CD4-positive, alpha-beta T cell treated with Interleukin-10 for 1 hour (primary cell): ENCODE results near the gene MGST1.

Experiments used
- DNase-seq: peaks from one replicate; pipeline ENCODE4 v3.0.0-alpha.2; 2020

Gene MGST1, protein sequence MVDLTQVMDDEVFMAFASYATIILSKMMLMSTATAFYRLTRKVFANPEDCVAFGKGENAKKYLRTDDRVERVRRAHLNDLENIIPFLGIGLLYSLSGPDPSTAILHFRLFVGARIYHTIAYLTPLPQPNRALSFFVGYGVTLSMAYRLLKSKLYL

GRCh38 chr12:16347391-16348298 is at the start of gene MGST1:
Gene MGST1, plus strand, starts transcription at chr12:16347645. Its CDS starts 6,608 bp downstream, at chr12:16354253.
- no peak for DNase-seq

- DNase-seq: no peak
These were observed 48.0 kb upstream of the MGST1 start for GRCh38 chr12:16299403-16299802.

- DNase-seq: no peak
These were observed 47.3 kb upstream of the MGST1 start for GRCh38 chr12:16300122-16300521.

GRCh38 chr12:16300736-16301135 is 46.7 kb upstream of the MGST1 start:
- DNase-seq: no peak

GRCh38 chr12:16303939-16304338 is 43.5 kb upstream of the MGST1 start:
- no peak for DNase-seq

DNA sequence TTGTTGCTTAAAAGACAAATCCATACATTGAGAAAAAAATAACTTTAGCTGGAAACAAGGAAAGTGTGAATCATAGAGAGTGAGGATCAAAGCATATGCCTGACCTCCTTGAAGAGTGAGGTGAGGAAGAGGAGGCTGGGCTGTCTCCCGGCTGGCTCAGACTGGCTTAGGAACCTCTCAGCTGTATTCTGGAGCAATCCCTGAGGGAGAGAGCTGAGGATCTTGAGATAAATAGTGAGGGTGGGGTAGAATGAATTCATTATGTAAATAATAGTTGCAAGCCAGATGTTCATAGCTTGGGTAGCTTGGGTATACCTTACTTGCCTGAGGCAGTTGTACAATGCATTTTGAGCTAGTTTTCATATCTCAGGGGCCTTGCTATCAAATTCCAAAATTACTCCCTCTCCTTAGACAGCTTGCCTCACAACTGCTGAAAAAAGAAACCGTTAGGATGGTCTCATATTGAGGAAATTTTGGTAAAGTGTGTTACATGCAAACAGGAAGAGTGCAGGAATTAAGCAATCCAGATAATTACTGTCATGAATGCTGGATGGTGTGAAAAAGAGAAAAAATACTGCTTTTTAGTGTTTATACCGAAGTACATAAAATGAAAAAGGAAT is 39.5 kb upstream of the MGST1 start:
- DNase-seq: no peak

GRCh38 chr12:16310934-16311333 is 36.5 kb upstream of the MGST1 start:
- no peak for DNase-seq

- no peak for DNase-seq
These were observed 24.4 kb upstream of the MGST1 start for GRCh38 chr12:16323010-16323409.

DNA sequence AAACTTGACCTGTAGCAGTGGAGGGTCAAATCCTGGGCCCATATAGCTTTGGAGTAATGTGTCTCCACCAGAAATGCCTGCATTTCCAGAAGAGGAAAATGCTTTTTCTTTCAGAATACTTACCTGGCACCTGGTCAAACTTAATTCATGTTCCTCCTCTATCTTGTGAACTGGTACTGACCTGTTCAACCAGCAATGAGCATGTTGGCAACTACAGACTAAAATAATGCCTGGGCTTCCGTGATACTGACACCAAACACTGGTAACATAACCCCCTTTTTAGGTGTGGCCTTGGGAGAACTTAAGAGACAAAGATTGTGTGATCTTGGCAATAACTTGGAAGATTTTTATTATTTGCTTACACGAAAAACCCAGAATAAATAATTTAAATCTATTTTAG is 23.8 kb upstream of the MGST1 start:
- no peak for DNase-seq

DNA sequence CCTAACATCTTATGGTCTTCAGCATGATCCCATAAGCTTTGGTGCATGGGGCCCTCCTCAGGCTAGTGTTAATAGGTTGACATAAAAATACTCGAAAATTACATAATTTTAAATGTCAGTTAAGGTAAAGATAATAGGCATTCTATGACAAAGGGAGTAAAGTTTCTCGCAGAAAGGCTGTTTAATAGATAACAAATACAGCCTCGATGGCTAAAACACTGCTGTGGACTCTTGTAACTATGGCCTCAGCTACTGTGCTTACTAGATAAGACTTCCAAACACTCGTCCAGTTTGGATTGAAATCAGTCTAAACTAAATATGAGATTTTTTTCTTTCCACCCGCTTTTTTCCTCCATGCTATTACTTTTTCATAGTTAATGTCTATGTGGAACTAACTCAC is 23.2 kb upstream of the MGST1 start:
- DNase-seq: no peak

GRCh38 chr12:16324772-16325171 is 22.7 kb upstream of the MGST1 start:
- DNase-seq: no peak

DNA sequence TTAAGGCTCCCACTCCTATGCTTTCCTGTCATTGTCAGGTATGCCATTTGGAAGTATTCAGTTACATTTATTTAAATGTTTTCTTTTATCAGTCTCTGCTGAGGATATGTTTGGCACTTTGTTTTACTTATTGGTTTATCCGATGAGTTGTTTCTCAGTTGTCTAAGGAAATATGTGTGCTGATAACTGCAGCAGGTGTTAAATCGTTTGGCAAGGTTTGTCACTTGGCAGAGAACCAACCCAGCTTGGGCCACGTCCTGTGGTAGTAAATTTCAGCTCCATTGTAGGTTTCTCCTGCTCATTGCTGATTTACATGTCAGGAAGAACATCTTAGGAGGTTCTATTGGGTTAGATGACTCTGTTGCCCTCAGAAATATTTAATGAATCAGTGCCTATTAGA is 22.0 kb upstream of the MGST1 start:
- DNase-seq: no peak

DNA sequence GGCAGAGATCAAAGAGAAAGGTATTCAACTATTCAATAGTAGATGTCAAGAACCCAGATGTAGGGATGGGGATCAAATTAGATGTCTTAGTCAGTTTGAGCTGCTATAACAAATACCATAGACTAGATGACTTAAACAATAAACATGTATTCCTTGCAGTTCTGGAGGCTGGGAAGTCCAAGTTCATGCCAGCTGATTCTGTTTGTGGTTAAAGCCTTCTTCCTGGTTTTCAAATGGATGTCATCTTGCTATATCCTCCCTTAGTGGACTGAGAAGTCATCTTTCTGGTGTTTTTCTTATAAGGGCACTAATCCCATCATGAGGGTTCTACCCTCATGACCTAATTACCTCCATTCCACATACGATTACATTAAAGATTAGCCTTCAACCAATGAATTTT is 19.5 kb upstream of the MGST1 start:
- no peak for DNase-seq

DNA sequence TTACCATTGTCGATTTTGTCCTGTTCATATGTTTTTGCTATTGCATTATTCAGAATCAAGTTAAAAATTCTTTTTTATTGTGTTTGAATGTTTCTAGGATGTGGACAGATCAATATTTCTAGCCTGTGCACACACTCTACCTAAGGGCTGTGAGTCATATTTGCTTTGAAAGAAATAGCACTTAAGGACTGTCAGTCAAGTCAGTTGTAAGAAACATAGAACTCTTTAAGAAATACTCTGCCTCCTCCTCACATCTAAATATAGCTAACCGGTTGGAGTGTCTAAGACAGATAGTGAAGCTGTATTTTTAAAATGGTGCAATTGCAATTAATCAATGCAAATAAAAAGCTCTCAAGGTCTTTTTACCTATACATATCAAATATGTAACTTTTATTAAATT is 17.9 kb upstream of the MGST1 start:
- DNase-seq: no peak

DNA sequence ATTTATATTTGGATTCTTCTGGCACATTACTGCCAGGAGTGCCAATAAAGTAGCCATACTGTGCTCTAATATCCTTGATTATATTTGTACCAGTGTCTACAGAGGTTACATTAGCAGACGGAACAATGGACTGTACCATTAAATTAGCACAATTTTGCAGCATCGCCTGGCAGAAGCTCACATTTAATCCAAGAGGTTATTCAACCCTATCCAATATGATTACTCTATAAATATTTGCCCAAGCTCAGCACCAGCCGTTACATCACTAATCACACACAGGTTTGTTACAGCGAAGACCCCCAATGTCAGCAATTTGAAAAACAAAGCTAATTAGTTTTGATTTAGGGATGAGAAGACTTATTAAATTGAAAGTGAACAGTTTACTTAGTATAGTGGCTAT is 16.9 kb upstream of the MGST1 start:
- DNase-seq: no peak

GRCh38 chr12:16331998-16332397 is 15.4 kb upstream of the MGST1 start:
- DNase-seq: no peak

DNA sequence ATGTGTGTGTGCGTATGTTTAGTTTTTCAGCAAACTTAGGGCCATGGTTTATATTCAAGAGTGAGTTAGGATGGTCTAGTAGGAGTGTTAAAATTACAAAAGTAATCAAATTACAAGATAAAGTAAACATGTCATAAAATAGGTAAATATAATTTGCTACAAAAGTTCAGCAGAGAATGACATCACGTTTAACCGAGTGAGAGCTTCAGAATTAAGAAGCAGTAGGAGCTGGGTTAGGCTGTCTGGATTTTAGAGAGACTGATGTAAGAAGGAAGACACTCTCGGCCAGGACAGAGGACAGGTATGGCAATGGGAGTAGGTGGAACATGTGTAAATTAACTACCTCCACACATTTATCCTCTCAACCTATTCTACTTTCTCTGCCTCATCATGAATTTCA is 11.6 kb upstream of the MGST1 start:
- no peak for DNase-seq

GRCh38 chr12:16344269-16344668 is 3.2 kb upstream of the MGST1 start:
- no peak for DNase-seq

DNA sequence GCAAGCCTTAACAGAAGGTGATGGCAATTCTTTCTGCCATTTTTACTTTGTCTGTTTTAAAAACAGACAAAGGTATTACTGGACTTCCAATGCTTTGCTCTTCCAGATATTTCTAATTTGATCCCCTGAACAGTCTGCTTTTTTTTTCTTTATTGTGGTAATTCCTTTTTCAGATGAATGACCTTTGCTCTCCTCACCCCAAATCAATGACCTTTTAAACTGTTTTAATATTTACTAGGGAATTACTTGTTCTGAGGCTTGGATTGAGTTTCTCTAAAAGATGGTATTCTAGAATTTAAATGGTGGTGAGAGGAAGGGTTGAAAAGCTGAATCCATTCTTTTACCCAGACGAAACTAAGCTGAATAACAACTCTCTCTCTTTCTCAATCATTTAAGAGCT is 2.3 kb upstream of the MGST1 start:
- no peak for DNase-seq

DNA sequence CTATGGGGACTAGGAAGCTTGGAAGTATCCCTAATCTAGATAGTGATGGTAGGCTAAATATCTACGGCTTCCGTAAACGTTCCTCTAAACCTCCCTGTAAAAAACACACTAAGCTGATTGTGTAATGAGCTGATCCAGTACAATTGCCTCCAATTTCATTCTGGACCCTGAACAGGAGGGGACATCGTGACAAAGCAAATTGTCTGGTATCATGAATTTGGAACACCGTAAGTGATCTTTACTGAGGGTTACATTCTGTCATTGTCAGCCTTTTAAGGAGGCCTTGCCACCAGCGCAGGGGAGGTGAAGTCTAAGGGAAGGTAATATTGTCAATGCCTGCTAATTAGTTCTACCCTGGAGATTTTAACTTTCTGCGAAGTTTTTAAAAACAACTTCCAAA is 487 bp upstream of the MGST1 start:
- DNase-seq: no peak

GRCh38 chr12:16348435-16349130 is 1.1 kb downstream of the MGST1 start:
- no peak for DNase-seq

GRCh38 chr12:16349131-16349460 is 1.7 kb downstream of the MGST1 start:
- no peak for DNase-seq

GRCh38 chr12:16350682-16351081 is 3.2 kb downstream of the MGST1 start:
- no peak for DNase-seq

DNA sequence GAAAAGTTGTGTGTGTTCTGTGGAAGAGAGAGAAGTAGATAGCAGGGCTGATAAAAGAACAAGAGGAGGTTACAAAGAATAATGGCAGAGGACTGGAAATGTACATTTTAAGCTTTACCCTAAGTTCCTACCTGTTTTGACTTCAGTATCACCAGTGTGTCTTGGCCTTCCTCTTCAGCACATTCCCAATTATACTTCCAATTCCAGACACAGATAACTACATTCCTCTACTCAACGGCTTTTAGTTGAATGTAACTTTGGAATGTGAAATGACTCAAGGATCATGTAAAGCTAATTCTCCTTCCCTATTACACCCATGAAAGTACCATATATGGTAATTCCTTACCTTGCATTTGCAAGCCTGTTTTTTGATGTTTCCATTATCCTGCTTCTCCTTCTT is 5.0 kb downstream of the MGST1 start:
- DNase-seq: no peak
